A673 (cell line): ENCODE results near the gene DGUOK.

ENCODE experiments used
- EZH2 ChIP-seq: fragments of 200-600 bp; sonication (generic); IDR thresholded peaks from 2 replicates; pipeline ENCODE4 v1.6.1; 2017; ENCODE audit warnings: borderline replicate concordance, low read depth, mild to moderate bottlenecking, mixed read lengths, antibody characterized with exemption, low read length; ENCODE audit not compliant: poor library complexity, severe bottlenecking
- TF ChIP-seq, protein P1 (sequence below): fragments of 300-800, 200-600 bp; sonication (generic); conservative IDR thresholded peaks from 2 replicates; pipeline ENCODE4 v1.5.1; 2017; ENCODE audit warnings: low read depth, mild to moderate bottlenecking, antibody characterized with exemption, low read length, moderate library complexity, mixed read lengths

DNA sequence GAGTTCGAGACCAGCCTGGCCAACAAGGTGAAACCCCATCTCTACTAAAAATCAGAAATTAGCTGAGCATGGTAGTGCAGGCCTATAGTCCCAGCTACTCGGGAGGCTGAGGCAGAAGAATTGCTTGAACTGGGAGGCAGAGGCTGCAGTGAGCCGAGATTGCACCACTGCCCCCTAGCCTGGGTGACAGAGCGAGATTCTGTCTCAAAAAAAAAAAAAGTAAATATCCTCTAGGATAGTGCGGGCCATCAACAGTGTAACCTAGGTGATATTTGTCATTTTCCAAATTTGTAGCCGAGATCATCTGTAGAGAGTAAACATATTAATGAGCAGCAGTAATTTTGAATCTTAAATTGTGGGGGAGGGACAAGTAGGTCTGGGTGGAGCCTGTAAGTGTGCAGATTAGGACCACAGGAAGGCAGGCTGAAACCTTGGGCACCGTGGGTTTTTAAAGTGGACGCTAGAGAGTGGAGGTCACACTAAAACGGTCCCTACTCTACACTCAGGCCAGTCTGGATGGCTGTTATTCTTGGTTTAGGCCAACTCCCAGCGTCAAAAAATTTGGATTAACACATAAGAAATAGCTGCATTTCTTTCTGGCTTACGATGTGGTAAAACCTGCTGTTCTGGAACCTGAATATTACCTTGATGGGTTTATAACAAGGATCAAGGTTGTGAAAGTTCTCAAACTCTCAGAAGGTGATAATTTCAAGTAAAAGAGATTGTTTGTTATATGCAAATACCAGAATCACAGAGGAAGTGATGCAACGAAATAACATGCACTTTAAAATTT, 35.3 kb downstream of the DGUOK start:
- TF ChIP-seq, protein P1, sequence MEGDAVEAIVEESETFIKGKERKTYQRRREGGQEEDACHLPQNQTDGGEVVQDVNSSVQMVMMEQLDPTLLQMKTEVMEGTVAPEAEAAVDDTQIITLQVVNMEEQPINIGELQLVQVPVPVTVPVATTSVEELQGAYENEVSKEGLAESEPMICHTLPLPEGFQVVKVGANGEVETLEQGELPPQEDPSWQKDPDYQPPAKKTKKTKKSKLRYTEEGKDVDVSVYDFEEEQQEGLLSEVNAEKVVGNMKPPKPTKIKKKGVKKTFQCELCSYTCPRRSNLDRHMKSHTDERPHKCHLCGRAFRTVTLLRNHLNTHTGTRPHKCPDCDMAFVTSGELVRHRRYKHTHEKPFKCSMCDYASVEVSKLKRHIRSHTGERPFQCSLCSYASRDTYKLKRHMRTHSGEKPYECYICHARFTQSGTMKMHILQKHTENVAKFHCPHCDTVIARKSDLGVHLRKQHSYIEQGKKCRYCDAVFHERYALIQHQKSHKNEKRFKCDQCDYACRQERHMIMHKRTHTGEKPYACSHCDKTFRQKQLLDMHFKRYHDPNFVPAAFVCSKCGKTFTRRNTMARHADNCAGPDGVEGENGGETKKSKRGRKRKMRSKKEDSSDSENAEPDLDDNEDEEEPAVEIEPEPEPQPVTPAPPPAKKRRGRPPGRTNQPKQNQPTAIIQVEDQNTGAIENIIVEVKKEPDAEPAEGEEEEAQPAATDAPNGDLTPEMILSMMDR, result no peak
- no peak for TF ChIP-seq EZH2
